ENCODE results near the gene MED13L.

The MED13L gene

DNA sequence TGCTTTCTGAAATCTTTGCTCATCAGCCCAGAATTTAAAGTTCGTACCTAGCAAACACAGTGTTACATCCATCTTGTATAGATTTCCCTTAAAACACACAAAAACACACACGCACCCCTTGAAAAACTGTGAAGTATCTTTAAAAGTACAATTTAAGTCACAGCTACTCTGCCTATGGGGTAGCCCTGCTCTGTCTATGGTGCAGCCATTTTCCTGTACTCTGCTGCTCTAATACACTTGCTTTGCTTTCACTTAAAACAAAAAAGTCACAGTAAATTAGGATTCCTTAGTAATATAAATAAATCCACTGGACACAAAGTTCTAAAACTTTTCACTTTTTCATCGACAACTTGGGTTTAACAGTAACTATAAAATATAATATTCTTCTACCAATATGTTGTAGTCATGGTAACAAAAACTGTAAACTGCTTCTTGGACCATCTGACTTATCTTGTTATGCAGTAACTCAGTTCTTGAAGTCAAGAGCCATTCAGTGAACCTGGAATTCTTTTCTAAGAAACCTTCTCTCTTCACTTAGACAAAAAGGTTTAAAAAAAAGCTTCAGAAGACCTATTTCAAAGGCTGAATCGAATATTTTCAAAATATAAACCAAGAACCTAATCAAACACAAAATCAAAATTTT, 63.5 kb downstream of the MED13L start:
- no peak overlapping the region for H3K4me3 ChIP-seq (ENCODE audit: low read depth, low read length)
- TF ChIP-seq, protein P1, sequence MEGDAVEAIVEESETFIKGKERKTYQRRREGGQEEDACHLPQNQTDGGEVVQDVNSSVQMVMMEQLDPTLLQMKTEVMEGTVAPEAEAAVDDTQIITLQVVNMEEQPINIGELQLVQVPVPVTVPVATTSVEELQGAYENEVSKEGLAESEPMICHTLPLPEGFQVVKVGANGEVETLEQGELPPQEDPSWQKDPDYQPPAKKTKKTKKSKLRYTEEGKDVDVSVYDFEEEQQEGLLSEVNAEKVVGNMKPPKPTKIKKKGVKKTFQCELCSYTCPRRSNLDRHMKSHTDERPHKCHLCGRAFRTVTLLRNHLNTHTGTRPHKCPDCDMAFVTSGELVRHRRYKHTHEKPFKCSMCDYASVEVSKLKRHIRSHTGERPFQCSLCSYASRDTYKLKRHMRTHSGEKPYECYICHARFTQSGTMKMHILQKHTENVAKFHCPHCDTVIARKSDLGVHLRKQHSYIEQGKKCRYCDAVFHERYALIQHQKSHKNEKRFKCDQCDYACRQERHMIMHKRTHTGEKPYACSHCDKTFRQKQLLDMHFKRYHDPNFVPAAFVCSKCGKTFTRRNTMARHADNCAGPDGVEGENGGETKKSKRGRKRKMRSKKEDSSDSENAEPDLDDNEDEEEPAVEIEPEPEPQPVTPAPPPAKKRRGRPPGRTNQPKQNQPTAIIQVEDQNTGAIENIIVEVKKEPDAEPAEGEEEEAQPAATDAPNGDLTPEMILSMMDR (IDR thresholded peaks at IDR 0.05; ENCODE audit: borderline replicate concordance, insufficient read depth, low read depth, low read length) = no peak

DNA sequence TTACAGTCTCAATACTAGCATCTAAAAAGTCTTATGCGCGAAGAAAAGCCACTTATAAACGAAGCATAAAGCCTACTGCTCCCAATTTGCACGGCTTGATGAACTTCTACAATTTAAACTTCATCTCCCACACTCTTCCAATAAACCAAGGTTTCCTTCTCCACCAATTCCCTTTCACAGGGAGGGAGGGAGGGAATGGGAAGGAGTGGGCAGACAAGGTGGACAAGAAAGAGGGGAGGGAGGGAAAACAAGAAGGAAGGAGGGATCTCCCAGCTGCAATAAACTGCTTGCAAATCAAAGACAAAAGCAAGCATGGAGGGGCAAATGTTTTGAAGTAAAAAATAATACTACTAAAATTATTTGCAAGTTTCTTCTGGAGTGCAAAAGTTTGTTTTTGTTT, 64.5 kb downstream of the MED13L start:
- TF ChIP-seq, protein P1 (IDR thresholded peaks at IDR 0.05; ENCODE audit: borderline replicate concordance, insufficient read depth, low read depth, low read length) = no peak
- H3K4me3 ChIP-seq (ENCODE audit: low read depth, low read length) = no peak overlapping the region

DNA sequence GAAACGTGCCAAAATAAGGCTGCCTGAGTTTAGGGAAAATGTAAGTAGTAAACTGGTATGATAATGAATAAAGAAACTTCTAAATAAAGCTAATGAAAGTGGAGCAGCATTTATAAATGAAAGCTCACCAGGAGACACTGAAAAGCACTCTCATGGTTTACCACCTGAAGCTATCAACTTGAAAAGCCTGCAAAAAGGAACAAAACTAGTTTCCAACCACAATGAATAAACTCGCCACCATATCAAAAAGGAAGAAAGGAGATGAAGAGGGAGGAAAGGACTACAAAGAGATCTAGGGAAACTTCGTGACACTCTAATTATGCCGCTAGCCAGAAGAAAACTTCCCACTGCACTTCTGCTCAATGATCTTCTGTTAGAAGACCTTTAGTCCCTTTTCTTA, 66.7 kb downstream of the MED13L start:
- no peak overlapping the region for H3K4me3 ChIP-seq (ENCODE audit: low read depth, low read length)
- TF ChIP-seq, protein P1 (IDR thresholded peaks at IDR 0.05; ENCODE audit: borderline replicate concordance, insufficient read depth, low read depth, low read length) = no peak

DNA sequence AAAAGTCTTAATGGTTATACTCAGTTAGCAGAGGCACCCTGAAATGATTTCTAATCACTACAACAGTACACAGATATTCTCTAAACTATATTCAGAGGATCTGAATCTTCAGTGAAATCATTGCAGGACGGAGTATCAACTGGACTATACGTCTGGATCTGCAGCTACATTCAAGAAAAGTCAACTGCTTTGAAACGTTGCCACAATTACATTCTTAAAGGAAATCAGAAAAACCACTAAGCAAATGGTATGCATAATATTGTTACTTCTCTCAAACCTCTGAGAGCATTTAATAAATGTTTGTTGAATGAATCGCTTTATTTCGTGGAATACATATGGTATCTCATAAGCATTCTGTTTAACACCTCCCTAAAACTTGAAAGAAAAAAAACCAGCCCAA, 67.4 kb downstream of the MED13L start:
- no peak overlapping the region for H3K4me3 ChIP-seq (ENCODE audit: low read depth, low read length)
- TF ChIP-seq, protein P1 (IDR thresholded peaks at IDR 0.05; ENCODE audit: borderline replicate concordance, insufficient read depth, low read depth, low read length) = no peak

DNA sequence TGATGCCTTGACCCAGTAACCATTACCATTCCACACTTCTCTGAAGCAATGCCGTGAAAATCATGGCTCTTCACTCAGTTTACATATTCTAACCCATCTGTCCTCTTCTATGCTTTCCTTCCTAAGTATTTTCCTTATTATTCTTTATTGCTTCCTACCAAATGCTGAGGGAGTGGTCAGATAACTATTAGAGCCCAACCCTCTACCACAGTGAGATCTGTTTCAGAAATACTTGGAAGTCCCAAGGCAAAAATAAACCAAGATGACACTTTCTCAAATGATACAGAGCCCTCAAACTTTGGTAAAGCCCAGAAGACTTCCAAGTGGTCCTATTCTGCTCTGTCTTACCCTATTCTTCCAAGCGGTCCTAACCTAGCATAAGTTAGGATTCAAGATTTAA, 68.0 kb downstream of the MED13L start:
- H3K4me3 ChIP-seq (ENCODE audit: low read depth, low read length) = no peak overlapping the region
- TF ChIP-seq, protein P1 (IDR thresholded peaks at IDR 0.05; ENCODE audit: borderline replicate concordance, insufficient read depth, low read depth, low read length) = no peak

DNA sequence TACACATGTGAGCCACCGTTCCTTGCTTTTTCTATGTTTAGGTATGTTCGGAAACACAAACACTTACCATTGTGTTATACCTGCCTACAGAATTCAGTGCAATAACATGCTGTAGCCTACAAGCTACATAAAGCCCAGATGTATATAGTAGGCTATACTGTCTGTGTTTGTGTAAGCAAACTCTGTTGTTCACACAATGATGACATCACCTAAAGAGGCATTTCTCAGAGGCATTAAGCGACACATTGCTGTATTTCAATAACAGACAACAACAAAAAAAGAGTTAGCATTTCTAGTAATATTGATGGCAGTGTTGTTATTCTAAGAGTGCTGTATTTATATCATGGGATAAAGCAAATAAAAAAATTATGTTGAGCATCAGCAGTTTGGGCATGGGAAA, 70.2 kb downstream of the MED13L start:
- H3K4me3 ChIP-seq (ENCODE audit: low read depth, low read length) = no peak overlapping the region

DNA sequence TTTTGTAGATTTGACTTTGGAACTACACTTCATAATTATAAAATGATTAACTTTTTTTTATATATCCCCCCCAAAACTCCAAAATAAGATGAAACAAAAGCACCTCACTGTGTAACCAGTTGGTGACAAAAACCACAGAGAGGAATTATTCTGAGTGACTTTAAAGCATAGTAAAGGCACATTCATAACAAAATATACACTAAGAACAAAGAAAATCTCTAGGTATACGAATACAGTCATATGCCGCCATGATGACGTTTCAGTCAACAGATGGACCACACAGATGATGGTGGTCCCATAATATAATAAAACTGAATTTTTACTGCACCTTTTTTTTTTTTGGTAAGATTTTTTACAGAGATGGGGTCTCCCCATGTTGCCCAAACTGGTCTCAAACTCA, 70.7 kb downstream of the MED13L start:
- H3K4me3 ChIP-seq (ENCODE audit: low read depth, low read length) = no peak overlapping the region
- TF ChIP-seq, protein P1 (IDR thresholded peaks at IDR 0.05; ENCODE audit: borderline replicate concordance, insufficient read depth, low read depth, low read length) = no peak

More for the DNA sequence above, 70.2 kb downstream of the MED13L start:
- TF ChIP-seq, protein P1 (IDR thresholded peaks at IDR 0.05; ENCODE audit: borderline replicate concordance, insufficient read depth, low read depth, low read length) = no peak
